HEK293 (cell line): Measurements from ENCODE around the gene HOGA1.
"Not testable (repeated sequence)": the region's sequence is repeated elsewhere in the genome, so short reads cannot be mapped to it uniquely, and the experiment has no call there.

Experiments used
- CTCF ChIP-seq: fragments of 450-650 bp; formaldehyde crosslinking; IDR thresholded peaks from 2 replicates; pipeline ENCODE4 v1.5.1; 2016; ENCODE audit warnings: missing biosample characterization, missing genetic modification characterization
- GLI4 ChIP-seq: fragments of 450-650 bp; formaldehyde crosslinking; IDR thresholded peaks from 2 replicates; pipeline ENCODE4 v1.5.1; 2016; ENCODE audit warnings: missing biosample characterization, missing genetic modification characterization
- SP2 ChIP-seq: fragments of 450-650 bp; formaldehyde crosslinking; IDR thresholded peaks from 2 replicates; pipeline ENCODE4 v1.5.1; 2016; ENCODE audit warnings: missing biosample characterization, missing genetic modification characterization
- ZFP37 ChIP-seq: fragments of 450-650 bp; formaldehyde crosslinking; IDR thresholded peaks from 2 replicates; pipeline ENCODE4 v1.5.1; 2016; ENCODE audit warnings: missing biosample characterization, missing genetic modification characterization
- ZNF19 ChIP-seq: fragments of 450-650 bp; formaldehyde crosslinking; IDR thresholded peaks from 2 replicates; pipeline ENCODE4; 2016; ENCODE audit warnings: missing biosample characterization, missing genetic modification characterization, low read depth
- ZNF76 ChIP-seq: fragments of 450-650 bp; formaldehyde crosslinking; IDR thresholded peaks from 2 replicates; pipeline ENCODE4; 2016; ENCODE audit warnings: low read depth, missing biosample characterization, missing genetic modification characterization, borderline replicate concordance

- TF ChIP-seq CTCF, SP2, ZFP37, ZNF76, GLI4, ZNF19 (tag by site-specific recombination): not testable (repeated sequence)
Observed at GRCh38 chr10:97642471-97643159, 58.4 kb downstream of the HOGA1 start.
